ENCODE results near the gene RPAIN. TPM values are rescaled to one million over a fixed set of nuclear protein-coding genes. Genes with fewer than 3 reads are reported as not detected.

Gene RPAIN
- total RNA-seq, 1 experiment from 2014 or later = 46.1 TPM

GRCh38 chr17:5437721-5438317 is 17.8 kb downstream of the RPAIN start:
- peak overlapping the region; percentile 62 for H3K27ac ChIP-seq (ENCODE audit: low read length)
- intact Hi-C loops (cut with micrococcal nuclease) = no loop called here
- peak overlapping the region; percentile 99 for H3K4me3 ChIP-seq (ENCODE audit: low read length)
- BruUV-seq (replicated peaks) = TSS peak; percentile 59
- H3K36me3 ChIP-seq (ENCODE audit: low read depth, low read length) = peaks cover 31% of the 10 kb centered on the region; the same call in 1 of the 2 replicates
- H3F3A ChIP-seq (ENCODE audit: low read length, unreplicated experiment) = no peaks in the 10 kb centered on the region
- peaks cover 20% of the 10 kb centered on the region for H3K4me1 ChIP-seq (ENCODE audit: insufficient read depth, low read length)
- peaks cover 5% of the 10 kb centered on the region; the same call in 1 of the 2 replicates for H4K20me1 ChIP-seq (ENCODE audit: low read length)
- DNase-seq = peak; percentile 72
- no peaks in the 10 kb centered on the region for H3K9me2 ChIP-seq (replicated peaks; ENCODE audit: low read length)
- POLR2A ChIA-PET (ENCODE audit: unreplicated experiment) = no interaction called here
- no peak overlapping the region for H2AFZ ChIP-seq (ENCODE audit: low read length)
- CTCF ChIA-PET = no interaction called here
- H3K9ac ChIP-seq (ENCODE audit: low read length) = peak overlapping the region; percentile 98
- peak; percentile 35 for ATAC-seq
- TF ChIP-seq CTCF (conservative IDR thresholded peaks at IDR 0.05; ENCODE audit: low read depth, low read length) (no peak), EZH2 (IDR thresholded peaks at IDR 0.05; ENCODE audit: low read length, unreplicated experiment) (no peak), EZH2phosphoT487 (IDR thresholded peaks at IDR 0.05; ENCODE audit: borderline replicate concordance, low read length) (no peak)
- H3K9me3 ChIP-seq (ENCODE audit: low read length) = no peaks in the 10 kb centered on the region
- H3K4me2 ChIP-seq (ENCODE audit: low read length) = peak overlapping the region; percentile 96
- H3K27me3 ChIP-seq (ENCODE audit: low read length) = no peaks in the 10 kb centered on the region
- peaks cover 42% of the 10 kb centered on the region for H3K79me2 ChIP-seq (ENCODE audit: low read length)

DNA sequence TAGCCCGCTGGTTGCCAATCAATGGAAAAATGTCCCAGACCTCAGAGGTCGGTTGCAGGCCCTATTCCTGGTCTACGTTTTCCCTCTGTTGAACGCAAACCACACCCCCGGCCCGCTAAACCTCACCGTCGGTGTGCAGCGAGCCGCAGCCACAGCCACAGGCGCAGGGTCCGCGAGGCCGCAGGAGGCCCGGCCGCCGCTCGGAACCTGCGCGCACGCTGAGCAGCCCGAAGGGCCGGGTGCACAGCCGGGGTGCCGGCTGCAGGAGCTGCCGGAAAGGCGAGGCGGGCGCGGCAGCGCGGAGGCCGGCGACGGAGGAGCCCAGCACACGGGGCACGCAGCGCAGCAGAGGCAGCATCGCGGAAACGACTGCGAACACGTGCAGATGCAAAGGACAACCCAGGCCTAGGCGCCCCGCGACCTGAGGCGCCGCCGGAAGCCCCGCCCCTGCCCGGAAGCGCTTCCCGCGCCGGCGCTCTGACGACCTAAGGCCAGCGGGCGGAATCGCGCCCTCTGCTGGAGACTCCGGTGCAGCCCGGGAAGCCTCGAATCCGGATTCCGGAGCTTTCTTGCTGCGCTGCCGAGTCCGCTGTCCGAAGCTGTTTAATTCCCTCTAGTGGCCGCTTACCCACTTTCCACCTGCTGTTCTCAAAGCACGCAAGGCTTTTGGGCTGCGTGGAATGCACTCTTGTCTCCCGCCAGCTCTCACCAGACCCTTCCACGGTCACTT is 18.9 kb downstream of the RPAIN start, which contains the start of gene C1QBP:
TSS of gene C1QBP (minus strand) at position 440 of the 730 bp plus-strand sequence. CDS start at position 358, 82 bp downstream.
- Histone ChIP-seq H2AFZ (ENCODE audit: low read length) (peak within 1 kb of the TSS; percentile 94), H3K27me3 (ENCODE audit: low read length) (no peaks in the 10 kb centered on the region), H3K9me2 (replicated peaks; ENCODE audit: low read length) (no peaks in the 10 kb centered on the region), H3F3A (ENCODE audit: low read length, unreplicated experiment) (no peaks in the 10 kb centered on the region), H3K4me3 (ENCODE audit: low read length) (peak within 1 kb of the TSS; percentile 99), H3K79me2 (ENCODE audit: low read length) (peaks cover 42% of the 10 kb centered on the region), H3K36me3 (ENCODE audit: low read depth, low read length) (peaks cover 28% of the 10 kb centered on the region), H4K20me1 (ENCODE audit: low read length) (peaks cover 5% of the 10 kb centered on the region; the same call in 1 of the 2 replicates), H3K9me3 (ENCODE audit: low read length) (no peaks in the 10 kb centered on the region), H3K4me2 (ENCODE audit: low read length) (peak within 1 kb of the TSS; percentile 96), H3K27ac (ENCODE audit: low read length) (peak within 1 kb of the TSS; percentile 62), H3K4me1 (ENCODE audit: insufficient read depth, low read length) (peaks cover 20% of the 10 kb centered on the region), H3K9ac (ENCODE audit: low read length) (peak within 1 kb of the TSS; percentile 98)
- intact Hi-C loops (cut with micrococcal nuclease) = loop anchor here (1.0 kb wide), 1 partner anchor 17 kb away; no protein-coding TSS in a partner anchor
- peak; percentile 86 for ATAC-seq
- ChIA-PET POLR2A (ENCODE audit: unreplicated experiment) (interaction anchor here (0.6 to 1.5 kb wide), 3 partner anchors 19 to 39 kb away, joined by 3 to 5 read pairs (median 4); partner anchors contain the start of genes NUP88 and RPAIN), CTCF (interaction anchor here (0.5 to 1.7 kb wide), 12 partner anchors 15 to 1067 kb away, joined by 3 to 10 read pairs (median 4); partner anchors contain the start of genes DERL2, DHX33, NUP88 and RPAIN)
- DNase-seq = peak; percentile 94
- peak; percentile 85 for TF ChIP-seq CTCF (conservative IDR thresholded peaks at IDR 0.05; ENCODE audit: low read depth, low read length)
- TF ChIP-seq EZH2 (IDR thresholded peaks at IDR 0.05; ENCODE audit: low read length, unreplicated experiment) = no peak
- no peak for TF ChIP-seq EZH2phosphoT487 (IDR thresholded peaks at IDR 0.05; ENCODE audit: borderline replicate concordance, low read length)
- BruUV-seq (replicated peaks) = no TSS peak
